Vagina (tissue), 2 donors: ENCODE data around the gene DSC2. TPM values are rescaled to one million over a fixed set of nuclear protein-coding genes. Genes with fewer than 3 reads are reported as not detected.

ENCODE experiments used
- DNase-seq, 2 donors: peaks; one replicate each; pipeline ENCODE4 v3.0.0-alpha.2; 2017; ENCODE audit errors: extremely low spot score in 2 of 2
- H3K27ac ChIP-seq: fragments of 200-600 bp; sonication (generic); one replicate; pipeline ENCODE4 v1.5.1; 2019
- H3K27me3 ChIP-seq: fragments of 200-600 bp; sonication (generic); one replicate; pipeline ENCODE4 v1.5.1; 2019
- H3K36me3 ChIP-seq, 2 donors: fragments of 200-600 bp; sonication (generic); one replicate each; pipeline ENCODE4 v1.5.1; 2017 to 2019
- H3K4me1 ChIP-seq: fragments of 200-600 bp; sonication (generic); one replicate; pipeline ENCODE4 v1.5.1; 2019
- H3K4me3 ChIP-seq, 2 donors: fragments of 200-600 bp; sonication (generic); 1 replicate in 1 of 2; 2 replicates in 1 of 2; pipeline ENCODE4 v1.5.1; 2016 to 2019
- H3K9me3 ChIP-seq: fragments of 200-600 bp; sonication (generic); one replicate; pipeline ENCODE4 v1.5.1; 2019
- POLR2A ChIP-seq, 2 donors: fragments of 450-650 bp; IDR thresholded peaks; one replicate each; pipeline ENCODE4 v1.6.1; 2017; ENCODE audit warnings: antibody characterized with exemption in 2 of 2, mild to moderate bottlenecking in 2 of 2, moderate library complexity in 2 of 2
- POLR2AphosphoS5 ChIP-seq, 2 donors: sonication (generic); formaldehyde crosslinking; IDR thresholded peaks; one replicate each; pipeline ENCODE4 v1.9.0; 2017; ENCODE audit warnings: antibody characterized with exemption in 2 of 2, mild to moderate bottlenecking in 2 of 2, low read depth in 1 of 2; ENCODE audit not compliant: insufficient read depth in 1 of 2
- intact Hi-C: fragments of 100-400 bp; cut with DNase I; formaldehyde crosslinking; loops from one replicate; pipeline ENCODE4 v1.15.1; 2023
- total RNA-seq: library from RNA; depleted of rRNA; stranded (reverse); fragments of >200 nt; gene quantifications from one replicate; pipeline ENCODE4 v1.2.3, GENCODE V29; 2016
- TF ChIP-seq, protein P1 (sequence below), 3 experiments: fragments of 450-650 bp in 2 of 3; fragments of 200-600 bp in 1 of 3; sonication (generic) in 1 of 3; IDR thresholded peaks; one replicate each; pipeline ENCODE4 v1.5.1; 2017 to 2019; ENCODE audit warnings: antibody characterized with exemption in 3 of 3, mild to moderate bottlenecking in 2 of 3, moderate library complexity in 2 of 3

The DSC2 gene
- total RNA-seq, result 108 TPM

DNA sequence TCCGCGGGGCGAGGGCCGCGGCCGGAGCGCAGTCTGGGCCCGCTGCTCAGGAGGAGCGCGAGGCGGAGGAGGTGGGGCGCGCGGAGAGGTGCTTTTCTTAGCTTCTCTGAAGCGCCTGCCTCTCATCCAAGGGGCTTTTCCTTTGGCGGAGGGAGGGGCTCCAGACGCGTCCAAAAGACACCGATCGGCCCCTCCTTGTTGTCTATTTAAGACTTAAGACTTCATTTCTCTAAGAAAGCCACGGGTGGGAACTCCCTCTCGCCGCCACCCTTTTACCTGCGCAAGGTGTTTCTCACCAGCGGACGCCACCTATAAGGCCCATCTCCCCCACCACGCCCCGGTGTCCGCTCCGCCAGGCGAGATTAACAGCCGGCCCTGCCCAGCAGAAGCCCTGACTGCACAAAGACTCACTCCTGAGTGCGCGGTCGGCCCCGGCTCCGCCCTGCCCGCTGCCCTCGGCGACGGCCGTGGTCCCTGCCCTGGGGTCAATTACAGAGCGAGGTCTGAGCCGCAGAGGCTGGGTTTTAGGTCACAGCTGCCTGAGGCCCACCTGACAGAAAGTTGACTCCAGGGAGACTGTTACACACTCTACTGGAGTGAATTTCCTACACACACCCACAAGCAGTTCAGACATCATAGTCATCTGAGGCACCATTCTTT is at the start of gene DSC2:
DSC2 (minus strand) TSS at position 397 of the 660 bp plus-strand sequence. CDS start 450 bp downstream, outside the sequence.
- peak within 1 kb of the TSS; percentile 77 for H3K27ac ChIP-seq
- H3K4me1 ChIP-seq, result no peaks in the 10 kb centered on the region
- intact Hi-C loops, result no loop called here
- no peaks in the 10 kb centered on the region for H3K27me3 ChIP-seq
- TF ChIP-seq POLR2A (IDR thresholded peaks at IDR 0.05), result no peak
- TF ChIP-seq, protein P1, sequence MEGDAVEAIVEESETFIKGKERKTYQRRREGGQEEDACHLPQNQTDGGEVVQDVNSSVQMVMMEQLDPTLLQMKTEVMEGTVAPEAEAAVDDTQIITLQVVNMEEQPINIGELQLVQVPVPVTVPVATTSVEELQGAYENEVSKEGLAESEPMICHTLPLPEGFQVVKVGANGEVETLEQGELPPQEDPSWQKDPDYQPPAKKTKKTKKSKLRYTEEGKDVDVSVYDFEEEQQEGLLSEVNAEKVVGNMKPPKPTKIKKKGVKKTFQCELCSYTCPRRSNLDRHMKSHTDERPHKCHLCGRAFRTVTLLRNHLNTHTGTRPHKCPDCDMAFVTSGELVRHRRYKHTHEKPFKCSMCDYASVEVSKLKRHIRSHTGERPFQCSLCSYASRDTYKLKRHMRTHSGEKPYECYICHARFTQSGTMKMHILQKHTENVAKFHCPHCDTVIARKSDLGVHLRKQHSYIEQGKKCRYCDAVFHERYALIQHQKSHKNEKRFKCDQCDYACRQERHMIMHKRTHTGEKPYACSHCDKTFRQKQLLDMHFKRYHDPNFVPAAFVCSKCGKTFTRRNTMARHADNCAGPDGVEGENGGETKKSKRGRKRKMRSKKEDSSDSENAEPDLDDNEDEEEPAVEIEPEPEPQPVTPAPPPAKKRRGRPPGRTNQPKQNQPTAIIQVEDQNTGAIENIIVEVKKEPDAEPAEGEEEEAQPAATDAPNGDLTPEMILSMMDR (IDR thresholded peaks at IDR 0.05), result no peak
- TF ChIP-seq POLR2AphosphoS5 (IDR thresholded peaks at IDR 0.05; ENCODE audit: insufficient read depth in 1 of 2, low read depth in 1 of 2), result peak in 1 of 2 donors; percentile 25
- peak within 1 kb of the TSS; percentile 52 to 56 for H3K4me3 ChIP-seq
- H3K9me3 ChIP-seq, result no peaks in the 10 kb centered on the region
- DNase-seq, result no peak
- no peaks in the 10 kb centered on the region for H3K36me3 ChIP-seq

DNA sequence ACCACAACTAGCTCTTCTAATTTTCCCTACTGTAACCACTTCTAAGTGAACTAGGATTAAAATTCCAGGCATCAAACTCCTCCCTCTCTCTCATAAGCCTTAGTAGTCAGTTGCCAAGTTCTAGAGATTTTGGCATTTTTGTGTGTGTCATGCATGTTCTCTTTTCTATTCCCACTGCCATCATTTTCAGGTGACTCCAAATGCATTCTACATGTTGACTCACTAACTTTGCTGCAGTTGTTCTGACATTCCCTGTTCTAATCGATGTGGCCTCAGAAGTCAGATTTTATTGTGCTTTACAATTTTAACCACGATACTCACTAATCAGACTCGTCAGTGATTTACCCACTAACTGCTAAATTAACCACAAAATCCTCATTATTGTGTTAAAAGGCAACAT is 47.1 kb upstream of the DSC2 start:
- no peak for DNase-seq
- H3K36me3 ChIP-seq, result no peaks in the 10 kb centered on the region
- TF ChIP-seq, protein P1 (IDR thresholded peaks at IDR 0.05), result no peak
- TF ChIP-seq POLR2A (IDR thresholded peaks at IDR 0.05), result no peak
- H3K4me1 ChIP-seq, result no peaks in the 10 kb centered on the region
- H3K4me3 ChIP-seq, result no peak overlapping the region
- H3K27me3 ChIP-seq, result no peaks in the 10 kb centered on the region
- H3K27ac ChIP-seq, result no peak overlapping the region
- no peaks in the 10 kb centered on the region for H3K9me3 ChIP-seq
- intact Hi-C loops, result no loop called here

DNA sequence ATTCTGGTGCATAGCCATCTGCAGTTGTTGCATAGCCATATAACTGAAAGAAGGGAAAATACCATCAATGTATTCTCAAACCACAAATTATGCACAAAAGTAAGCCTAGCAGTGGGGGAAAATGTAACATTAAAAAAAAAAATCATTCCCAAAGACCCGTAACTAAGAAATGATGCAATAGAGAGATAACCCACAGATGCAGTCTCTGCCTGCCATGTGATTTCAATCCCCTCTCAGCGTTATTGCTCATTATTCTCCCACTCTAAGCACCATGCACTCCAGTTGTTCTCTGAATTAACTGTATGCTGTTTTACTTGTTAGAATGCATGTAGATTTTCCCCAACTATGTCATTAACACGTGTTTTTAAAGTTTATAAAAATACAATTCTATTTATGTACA is 46.4 kb upstream of the DSC2 start:
- no peaks in the 10 kb centered on the region for H3K27me3 ChIP-seq
- TF ChIP-seq, protein P1 (IDR thresholded peaks at IDR 0.05), result no peak
- H3K4me1 ChIP-seq, result no peaks in the 10 kb centered on the region
- no peaks in the 10 kb centered on the region for H3K36me3 ChIP-seq
- no peak for DNase-seq
- H3K27ac ChIP-seq, result no peak overlapping the region
- intact Hi-C loops, result no loop called here
- no peak overlapping the region for H3K4me3 ChIP-seq
- H3K9me3 ChIP-seq, result no peaks in the 10 kb centered on the region

DNA sequence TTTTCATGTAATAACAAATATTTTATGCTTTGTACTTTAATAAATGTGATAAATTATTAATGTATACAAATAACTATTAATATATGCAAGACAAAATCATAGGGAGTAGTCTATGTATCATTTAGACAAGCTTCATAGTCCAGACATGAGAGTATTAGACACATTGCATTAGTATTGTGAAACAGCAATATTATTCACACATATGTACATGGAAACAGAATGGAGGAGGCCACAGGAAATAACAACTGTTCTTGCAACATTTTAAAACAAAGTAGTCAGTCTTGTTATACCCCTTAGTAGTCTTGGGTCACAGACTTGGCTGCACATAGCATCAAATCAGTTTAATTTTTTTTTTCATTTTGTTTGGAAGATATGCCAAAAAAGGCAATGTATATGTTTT is 44.6 kb upstream of the DSC2 start:
- Histone ChIP-seq H3K27me3 (no peaks in the 10 kb centered on the region), H3K27ac (no peak overlapping the region), H3K4me3 (no peak overlapping the region), H3K9me3 (no peaks in the 10 kb centered on the region), H3K4me1 (no peaks in the 10 kb centered on the region), H3K36me3 (no peaks in the 10 kb centered on the region)
- TF ChIP-seq POLR2AphosphoS5 (IDR thresholded peaks at IDR 0.05; ENCODE audit: insufficient read depth in 1 of 2, low read depth in 1 of 2) (peak in 1 of 2 donors; percentile 66), POLR2A (IDR thresholded peaks at IDR 0.05) (no peak)
- TF ChIP-seq, protein P1 (IDR thresholded peaks at IDR 0.05), result no peak
- DNase-seq, result no peak
- intact Hi-C loops, result no loop called here

DNA sequence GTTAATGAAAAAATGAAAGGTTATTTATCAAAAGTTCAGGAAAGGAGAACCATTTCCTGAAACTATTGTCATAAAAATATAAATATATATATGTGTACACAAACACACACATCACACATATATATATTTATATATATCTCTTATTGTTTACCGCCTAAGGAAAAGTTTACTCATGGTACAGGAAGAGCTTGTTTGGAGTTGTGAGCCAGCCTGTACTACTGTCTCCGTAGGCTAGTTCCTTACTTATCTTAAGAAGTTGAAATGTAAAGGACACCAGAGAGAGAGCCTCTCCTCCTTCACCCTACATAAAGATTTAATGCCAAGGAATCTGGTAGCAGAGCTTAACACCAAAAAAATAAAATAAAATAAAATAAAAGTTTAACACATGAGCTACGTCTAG is 40.8 kb upstream of the DSC2 start:
- Histone ChIP-seq H3K36me3 (no peaks in the 10 kb centered on the region), H3K4me3 (no peak overlapping the region), H3K9me3 (no peaks in the 10 kb centered on the region), H3K4me1 (no peaks in the 10 kb centered on the region), H3K27ac (no peak overlapping the region), H3K27me3 (no peaks in the 10 kb centered on the region)
- TF ChIP-seq, protein P1 (IDR thresholded peaks at IDR 0.05), result no peak
- TF ChIP-seq POLR2AphosphoS5 (IDR thresholded peaks at IDR 0.05; ENCODE audit: insufficient read depth in 1 of 2, low read depth in 1 of 2), result no peak
- TF ChIP-seq POLR2A (IDR thresholded peaks at IDR 0.05), result no peak
- DNase-seq, result no peak
- intact Hi-C loops, result no loop called here
